ENCODE measurements around the gene PAAF1.

DNA sequence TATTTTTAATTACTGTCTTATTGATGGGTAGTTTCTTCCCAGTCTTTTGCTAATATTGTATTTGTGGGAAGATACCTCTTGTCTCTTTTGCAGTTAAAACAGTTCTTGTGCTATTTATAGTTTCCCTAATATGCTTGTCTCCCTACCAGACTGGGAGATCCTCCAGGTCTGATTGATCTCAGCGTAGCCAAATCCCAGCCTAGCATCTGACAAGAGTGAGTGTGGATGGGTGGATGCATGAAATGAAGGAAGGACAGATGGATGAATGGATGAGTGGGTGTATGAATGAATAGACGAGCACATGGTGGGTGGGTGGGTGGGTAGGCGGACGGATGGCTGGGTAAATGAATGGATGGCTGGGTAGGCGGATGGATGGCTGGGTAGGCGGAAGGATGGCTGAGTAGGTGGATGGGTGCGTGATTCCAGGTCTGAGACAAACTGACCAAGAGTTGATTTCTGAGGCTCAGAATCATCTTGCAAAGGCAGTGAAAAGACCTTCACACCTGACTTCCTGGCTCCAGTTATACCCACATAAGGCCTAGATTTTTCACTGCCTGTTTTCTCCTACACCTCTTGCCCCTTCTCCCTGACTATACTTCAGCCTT, 85.4 kb downstream of the PAAF1 start:
- TF ChIP-seq, protein P1, sequence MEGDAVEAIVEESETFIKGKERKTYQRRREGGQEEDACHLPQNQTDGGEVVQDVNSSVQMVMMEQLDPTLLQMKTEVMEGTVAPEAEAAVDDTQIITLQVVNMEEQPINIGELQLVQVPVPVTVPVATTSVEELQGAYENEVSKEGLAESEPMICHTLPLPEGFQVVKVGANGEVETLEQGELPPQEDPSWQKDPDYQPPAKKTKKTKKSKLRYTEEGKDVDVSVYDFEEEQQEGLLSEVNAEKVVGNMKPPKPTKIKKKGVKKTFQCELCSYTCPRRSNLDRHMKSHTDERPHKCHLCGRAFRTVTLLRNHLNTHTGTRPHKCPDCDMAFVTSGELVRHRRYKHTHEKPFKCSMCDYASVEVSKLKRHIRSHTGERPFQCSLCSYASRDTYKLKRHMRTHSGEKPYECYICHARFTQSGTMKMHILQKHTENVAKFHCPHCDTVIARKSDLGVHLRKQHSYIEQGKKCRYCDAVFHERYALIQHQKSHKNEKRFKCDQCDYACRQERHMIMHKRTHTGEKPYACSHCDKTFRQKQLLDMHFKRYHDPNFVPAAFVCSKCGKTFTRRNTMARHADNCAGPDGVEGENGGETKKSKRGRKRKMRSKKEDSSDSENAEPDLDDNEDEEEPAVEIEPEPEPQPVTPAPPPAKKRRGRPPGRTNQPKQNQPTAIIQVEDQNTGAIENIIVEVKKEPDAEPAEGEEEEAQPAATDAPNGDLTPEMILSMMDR (IDR thresholded peaks at IDR 0.05) = no peak
- TF ChIP-seq POLR2AphosphoS5 (IDR thresholded peaks at IDR 0.05) = no peak

Data from suprapubic skin (tissue), 3 donors.